ENCODE data around the gene TGM5.

The TGM5 gene

GRCh38 chr15:43286074-43286473 lies 19.3 kb upstream of the TGM5 start:
- peaks cover 26% of the 10 kb centered on the region for H3K27me3 Mint-ChIP-seq (ENCODE audit: low read depth)
- H3K36me3 Mint-ChIP-seq (ENCODE audit: low read depth) = no peaks in the 10 kb centered on the region
- H3K27ac Mint-ChIP-seq = no peak overlapping the region
- no peak overlapping the region for H3K4me3 Mint-ChIP-seq
- TF ChIP-seq CTCF (IDR thresholded peaks at IDR 0.05; ENCODE audit: unreplicated experiment in 3 of 3) = no peak
- H3K9me3 Mint-ChIP-seq = no peaks in the 10 kb centered on the region
- no peaks in the 10 kb centered on the region for H3K4me1 Mint-ChIP-seq

GRCh38 chr15:43285609-43286037 lies 18.9 kb upstream of the TGM5 start:
- Mint-ChIP-seq H3K4me3 (no peak overlapping the region), H3K27me3 (ENCODE audit: low read depth) (peaks cover 21% of the 10 kb centered on the region), H3K27ac (no peak overlapping the region), H3K9me3 (no peaks in the 10 kb centered on the region), H3K36me3 (ENCODE audit: low read depth) (no peaks in the 10 kb centered on the region), H3K4me1 (no peaks in the 10 kb centered on the region)
- TF ChIP-seq CTCF (IDR thresholded peaks at IDR 0.05; ENCODE audit: unreplicated experiment in 3 of 3) = peak; percentile 71 to 85 (median 75)

- no peak overlapping the region for H3K4me3 Mint-ChIP-seq
- H3K36me3 Mint-ChIP-seq (ENCODE audit: low read depth) = no peaks in the 10 kb centered on the region
- peaks cover 27% of the 10 kb centered on the region for H3K27me3 Mint-ChIP-seq (ENCODE audit: low read depth)
- no peaks in the 10 kb centered on the region for H3K9me3 Mint-ChIP-seq
- no peak for TF ChIP-seq CTCF (IDR thresholded peaks at IDR 0.05; ENCODE audit: unreplicated experiment in 3 of 3)
- H3K4me1 Mint-ChIP-seq = no peaks in the 10 kb centered on the region
- H3K27ac Mint-ChIP-seq = no peak overlapping the region
Measured at GRCh38 chr15:43283526-43283925, 16.8 kb upstream of the TGM5 start.

- Mint-ChIP-seq H3K36me3 (ENCODE audit: low read depth) (no peaks in the 10 kb centered on the region), H3K4me1 (no peaks in the 10 kb centered on the region), H3K27me3 (ENCODE audit: low read depth) (peaks cover 23% of the 10 kb centered on the region), H3K4me3 (no peak overlapping the region), H3K27ac (no peak overlapping the region), H3K9me3 (no peaks in the 10 kb centered on the region)
- no peak for TF ChIP-seq CTCF (IDR thresholded peaks at IDR 0.05; ENCODE audit: unreplicated experiment in 3 of 3)
Measured at GRCh38 chr15:43281926-43282602, 15.3 kb upstream of the TGM5 start.

- H3K27ac Mint-ChIP-seq = no peak overlapping the region
- no peaks in the 10 kb centered on the region for H3K4me1 Mint-ChIP-seq
- no peaks in the 10 kb centered on the region for H3K36me3 Mint-ChIP-seq (ENCODE audit: low read depth)
- H3K4me3 Mint-ChIP-seq = no peak overlapping the region
- no peaks in the 10 kb centered on the region for H3K9me3 Mint-ChIP-seq
- no peak for TF ChIP-seq CTCF (IDR thresholded peaks at IDR 0.05; ENCODE audit: unreplicated experiment in 3 of 3)
- H3K27me3 Mint-ChIP-seq (ENCODE audit: low read depth) = peaks cover 27% of the 10 kb centered on the region
Measured at GRCh38 chr15:43280996-43281395, 14.3 kb upstream of the TGM5 start.

GRCh38 chr15:43279496-43279895 lies 12.8 kb upstream of the TGM5 start:
- no peaks in the 10 kb centered on the region for H3K4me1 Mint-ChIP-seq
- no peak overlapping the region for H3K4me3 Mint-ChIP-seq
- peaks cover 21% of the 10 kb centered on the region for H3K27me3 Mint-ChIP-seq (ENCODE audit: low read depth)
- TF ChIP-seq CTCF (IDR thresholded peaks at IDR 0.05; ENCODE audit: unreplicated experiment in 3 of 3) = no peak
- no peaks in the 10 kb centered on the region for H3K36me3 Mint-ChIP-seq (ENCODE audit: low read depth)
- no peak overlapping the region for H3K27ac Mint-ChIP-seq
- H3K9me3 Mint-ChIP-seq = no peaks in the 10 kb centered on the region
